GM12865 (cell line): ENCODE data around the gene WDR70.

Experiments
- DNase-seq: peaks from one replicate; pipeline ENCODE4 v3.0.0; 2010; ENCODE audit warnings: low read depth
- H3K4me3 ChIP-seq: 2 replicates; pipeline ENCODE4 v1.5.1; 2011; ENCODE audit warnings: mild to moderate bottlenecking, low read depth, low read length, control low read depth
- TF ChIP-seq, protein P1 (sequence below): IDR thresholded peaks from 2 replicates; pipeline ENCODE4 v1.5.1; 2011; ENCODE audit warnings: low read length, control low read depth, low read depth, inconsistent platforms; ENCODE audit not compliant: insufficient read depth; ENCODE audit errors: missing control alignments

Gene WDR70

DNA sequence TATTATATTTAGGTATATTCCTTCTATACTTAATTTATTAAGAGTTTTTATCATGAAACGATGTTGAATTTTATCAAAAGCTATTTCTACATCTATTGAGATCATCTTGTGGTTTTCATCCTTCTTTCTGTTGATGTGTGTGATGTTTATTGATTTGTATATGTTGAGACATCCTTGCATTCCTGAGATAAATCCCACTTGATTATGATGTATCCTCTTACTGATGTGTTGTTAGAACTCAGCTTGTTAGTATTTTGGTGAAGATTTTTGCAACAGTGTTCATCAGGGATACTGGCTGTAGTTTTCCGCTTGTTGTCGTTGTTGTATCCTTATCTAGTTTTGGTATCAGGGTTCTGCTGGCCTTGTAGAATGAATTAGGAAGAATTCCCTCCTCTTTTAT is 247.1 kb downstream of the WDR70 start:
- no peak for DNase-seq
- no peak overlapping the region for H3K4me3 ChIP-seq
- TF ChIP-seq, protein P1, sequence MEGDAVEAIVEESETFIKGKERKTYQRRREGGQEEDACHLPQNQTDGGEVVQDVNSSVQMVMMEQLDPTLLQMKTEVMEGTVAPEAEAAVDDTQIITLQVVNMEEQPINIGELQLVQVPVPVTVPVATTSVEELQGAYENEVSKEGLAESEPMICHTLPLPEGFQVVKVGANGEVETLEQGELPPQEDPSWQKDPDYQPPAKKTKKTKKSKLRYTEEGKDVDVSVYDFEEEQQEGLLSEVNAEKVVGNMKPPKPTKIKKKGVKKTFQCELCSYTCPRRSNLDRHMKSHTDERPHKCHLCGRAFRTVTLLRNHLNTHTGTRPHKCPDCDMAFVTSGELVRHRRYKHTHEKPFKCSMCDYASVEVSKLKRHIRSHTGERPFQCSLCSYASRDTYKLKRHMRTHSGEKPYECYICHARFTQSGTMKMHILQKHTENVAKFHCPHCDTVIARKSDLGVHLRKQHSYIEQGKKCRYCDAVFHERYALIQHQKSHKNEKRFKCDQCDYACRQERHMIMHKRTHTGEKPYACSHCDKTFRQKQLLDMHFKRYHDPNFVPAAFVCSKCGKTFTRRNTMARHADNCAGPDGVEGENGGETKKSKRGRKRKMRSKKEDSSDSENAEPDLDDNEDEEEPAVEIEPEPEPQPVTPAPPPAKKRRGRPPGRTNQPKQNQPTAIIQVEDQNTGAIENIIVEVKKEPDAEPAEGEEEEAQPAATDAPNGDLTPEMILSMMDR, result no peak

DNA sequence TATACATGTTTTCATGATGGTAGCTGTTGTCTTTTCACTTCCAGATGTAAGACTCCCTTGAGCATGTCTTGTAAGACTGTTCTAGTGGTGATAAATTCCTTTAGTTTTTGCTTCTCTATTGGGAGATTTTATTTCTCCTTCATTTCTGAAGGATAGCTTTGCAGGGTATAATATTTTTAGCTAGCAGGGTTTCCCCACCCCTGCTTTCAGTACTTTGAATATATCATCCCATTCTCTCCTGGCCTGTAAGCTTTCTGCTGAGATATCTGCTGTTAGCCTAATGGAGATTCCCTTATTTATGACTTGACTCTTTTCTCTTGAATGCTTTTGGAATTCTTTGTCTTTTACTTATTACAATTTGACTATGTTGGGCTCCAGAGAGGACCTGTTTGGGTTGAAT is 249.8 kb downstream of the WDR70 start:
- TF ChIP-seq, protein P1, result no peak
- no peak overlapping the region for H3K4me3 ChIP-seq
- no peak for DNase-seq

DNA sequence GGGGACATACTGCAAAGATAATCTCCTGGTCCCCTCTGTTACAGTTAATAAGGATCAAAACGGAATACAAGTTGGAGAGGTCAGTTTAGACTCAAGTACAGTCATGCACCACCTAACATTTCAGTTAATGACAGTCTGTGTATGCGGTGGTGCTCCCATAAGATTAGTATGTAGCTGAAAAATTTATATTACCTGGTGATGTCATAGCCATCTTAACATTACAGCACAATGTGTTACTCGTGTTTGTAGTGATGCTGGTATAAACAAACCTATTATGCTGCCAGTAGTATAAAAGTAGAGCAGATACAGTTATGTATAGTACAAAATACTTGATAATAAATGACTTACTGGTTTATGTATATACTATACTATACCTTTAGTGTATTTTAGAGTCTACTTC is 252.8 kb downstream of the WDR70 start:
- DNase-seq, result no peak
- no peak overlapping the region for H3K4me3 ChIP-seq
- TF ChIP-seq, protein P1, result no peak

DNA sequence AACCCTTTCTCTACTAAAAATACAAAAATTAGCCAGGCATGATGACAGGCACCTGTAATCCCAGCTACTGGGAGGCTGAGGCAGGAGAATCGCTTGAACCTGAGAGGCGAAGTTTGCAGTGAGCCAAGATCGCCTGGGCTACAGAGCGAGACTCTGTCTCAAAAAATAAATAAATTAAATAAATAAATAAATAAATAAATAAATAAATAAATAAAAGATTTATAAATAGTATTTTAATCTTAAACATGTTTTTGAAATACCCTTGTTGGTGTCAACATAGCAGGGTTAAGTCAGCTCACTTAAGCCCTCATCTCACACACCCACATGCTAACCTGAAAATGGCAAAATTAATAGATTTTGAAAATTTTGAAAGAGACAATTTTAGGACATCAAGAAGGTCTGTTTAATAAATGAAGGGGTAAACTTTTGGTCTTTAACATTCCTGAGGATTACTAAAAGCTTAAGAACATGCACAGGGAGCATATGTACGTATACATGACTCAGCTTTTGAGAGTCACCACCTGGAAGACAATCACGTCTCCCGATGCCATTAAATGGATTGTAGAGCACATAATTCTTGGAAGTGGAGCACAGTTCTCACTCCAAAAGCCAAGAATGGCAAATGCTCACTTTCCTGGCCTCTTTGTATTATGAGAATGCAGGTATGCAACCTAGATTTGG is 258.2 kb downstream of the WDR70 start:
- DNase-seq, result no peak
- no peak overlapping the region for H3K4me3 ChIP-seq
- TF ChIP-seq, protein P1, result no peak

DNA sequence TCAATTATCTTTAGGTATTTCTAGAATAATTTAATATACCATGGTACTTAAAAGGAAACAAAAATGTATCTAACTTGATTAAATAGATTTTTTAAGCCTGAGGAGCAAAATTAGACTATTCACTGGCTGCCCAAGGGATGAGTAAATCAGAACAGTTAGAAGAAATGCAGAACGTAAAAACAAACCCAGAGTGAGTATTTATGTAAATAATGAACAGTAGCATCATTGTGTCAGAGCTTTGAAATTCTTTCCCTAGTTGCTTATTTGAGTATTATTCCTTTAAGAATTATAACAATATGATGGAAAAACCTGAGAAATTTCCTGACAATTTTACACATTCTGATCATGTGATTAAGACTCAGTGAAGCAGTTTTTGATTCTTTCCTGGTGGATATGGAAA is 259.8 kb downstream of the WDR70 start:
- TF ChIP-seq, protein P1, result no peak
- H3K4me3 ChIP-seq, result no peak overlapping the region
- DNase-seq, result no peak

DNA sequence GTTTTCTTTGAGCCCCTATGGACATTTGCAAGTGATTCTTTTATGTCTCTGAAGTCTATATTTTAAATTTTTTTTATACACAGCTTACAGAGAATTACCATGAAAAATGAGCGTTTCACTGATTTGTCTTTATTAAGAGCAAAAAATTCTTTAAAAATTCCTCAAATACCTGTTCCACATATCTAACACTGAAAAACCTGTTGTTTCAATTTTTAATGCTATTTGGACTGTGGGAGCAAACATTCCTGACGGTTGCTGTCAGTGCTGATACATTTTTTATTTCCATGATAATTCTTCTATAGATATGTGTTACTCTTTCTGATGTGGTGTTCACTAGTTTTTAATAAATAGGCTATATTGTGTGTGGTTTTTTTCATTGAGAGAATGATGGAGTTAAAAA is 261.0 kb downstream of the WDR70 start:
- H3K4me3 ChIP-seq, result no peak overlapping the region
- no peak for DNase-seq
- TF ChIP-seq, protein P1, result no peak

DNA sequence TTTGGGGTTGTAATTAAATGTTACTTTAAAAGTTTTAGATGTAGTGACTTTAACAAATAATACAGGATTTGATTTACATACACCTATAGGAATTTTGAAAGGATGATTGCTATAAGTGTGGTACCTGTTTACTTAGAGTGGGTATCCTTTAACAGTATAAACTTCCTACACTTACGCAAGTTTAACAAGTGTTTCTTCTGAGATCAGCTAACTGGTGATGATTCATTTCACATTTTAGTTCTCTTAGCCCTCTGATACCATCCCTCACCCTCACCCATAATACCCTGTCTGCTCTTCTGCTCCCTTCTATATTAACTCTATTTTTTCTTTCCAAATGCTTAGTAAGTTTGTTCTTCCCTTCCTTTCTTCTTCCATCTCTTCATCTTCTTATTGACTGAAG is 262.8 kb downstream of the WDR70 start:
- TF ChIP-seq, protein P1, result no peak
- no peak overlapping the region for H3K4me3 ChIP-seq
- no peak for DNase-seq
